HepG2 (cell line): ENCODE measurements around the gene POLH.

Source experiments
- GATA4 ChIP-seq: sonication (generic); IDR thresholded peaks from 2 replicates; pipeline ENCODE4 v1.6.1; 2016; ENCODE audit warnings: antibody characterized with exemption, low read depth, borderline replicate concordance
- IRF2 ChIP-seq: IDR thresholded peaks from 2 replicates; pipeline ENCODE4 v1.6.1; 2018; ENCODE audit warnings: missing genetic modification reagents, missing compliant biosample characterization
- NKX3-1 ChIP-seq: sonication (generic); formaldehyde crosslinking; IDR thresholded peaks from 2 replicates; pipeline ENCODE4 v1.5.0; 2020; ENCODE audit warnings: missing genetic modification reagents
- PTBP1 ChIP-seq: fragments of 200-400 bp; formaldehyde crosslinking; IDR thresholded peaks from 2 replicates; pipeline ENCODE4 v1.6.1; 2018; ENCODE audit warnings: low read length, low read depth; ENCODE audit not compliant: poor library complexity, severe bottlenecking
- SATB2 ChIP-seq: sonication (generic); formaldehyde crosslinking; IDR thresholded peaks from 2 replicates; pipeline ENCODE4 v1.5.0; 2020; ENCODE audit warnings: missing genetic modification reagents
- TF ChIP-seq, protein P1 (sequence below): IDR thresholded peaks from 2 replicates; pipeline ENCODE4 v1.6.1; 2018; ENCODE audit warnings: missing genetic modification reagents, mild to moderate bottlenecking, missing compliant biosample characterization

DNA sequence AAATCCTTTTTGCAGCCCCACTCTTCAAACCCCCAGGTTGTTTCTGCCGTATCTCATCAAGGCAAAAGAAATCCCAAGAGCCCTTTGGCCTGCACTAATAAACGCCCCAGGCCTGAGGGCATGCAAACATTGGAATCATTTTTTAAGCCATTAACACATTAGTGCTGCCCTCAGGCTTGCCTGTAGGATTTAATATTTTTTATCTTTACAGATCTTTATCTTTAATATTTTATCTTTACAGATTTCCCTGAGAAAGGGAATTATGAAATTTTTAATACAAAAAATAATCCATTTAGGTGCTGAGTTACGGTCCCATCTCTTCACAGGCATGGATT, 38.4 kb downstream of the POLH start:
- no peak for TF ChIP-seq GATA4
- no peak for TF ChIP-seq IRF2
- TF ChIP-seq SATB2 (CRISPR knock-in tag), result no peak
- TF ChIP-seq, protein P1, sequence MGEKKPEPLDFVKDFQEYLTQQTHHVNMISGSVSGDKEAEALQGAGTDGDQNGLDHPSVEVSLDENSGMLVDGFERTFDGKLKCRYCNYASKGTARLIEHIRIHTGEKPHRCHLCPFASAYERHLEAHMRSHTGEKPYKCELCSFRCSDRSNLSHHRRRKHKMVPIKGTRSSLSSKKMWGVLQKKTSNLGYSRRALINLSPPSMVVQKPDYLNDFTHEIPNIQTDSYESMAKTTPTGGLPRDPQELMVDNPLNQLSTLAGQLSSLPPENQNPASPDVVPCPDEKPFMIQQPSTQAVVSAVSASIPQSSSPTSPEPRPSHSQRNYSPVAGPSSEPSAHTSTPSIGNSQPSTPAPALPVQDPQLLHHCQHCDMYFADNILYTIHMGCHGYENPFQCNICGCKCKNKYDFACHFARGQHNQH (CRISPR knock-in tag), result no peak
- TF ChIP-seq PTBP1, result no peak
- TF ChIP-seq NKX3-1 (CRISPR knock-in tag), result no peak
